Adrenal gland (tissue), 12 donors: ENCODE results near the gene PTGER3. TPM values are rescaled to one million over a fixed set of nuclear protein-coding genes. Genes with fewer than 3 reads are reported as not detected.

ENCODE experiments used
- DNase-seq, 7 donors: peaks; one replicate each; pipeline ENCODE4 v3.0.0-alpha.2; 2019 to 2020
- H3K27ac ChIP-seq, 5 donors: fragments of 200-600 bp; sonication (generic) in 4 of 5; 1 replicate in 3 of 5; 2 replicates in 2 of 5; pipeline versions ENCODE4 v1.5.1 to v1.8.0; 2016 to 2020; ENCODE audit warnings: mild to moderate bottlenecking in 1 of 5
- H3K27me3 ChIP-seq: fragments of 200-600 bp; 2 replicates; pipeline ENCODE4 v1.8.0; 2021
- H3K36me3 ChIP-seq, 2 donors: fragments of 200-600 bp; replicated peaks in 1 of 2; 1 replicate in 1 of 2; 2 replicates in 1 of 2; pipeline versions ENCODE4 v1.5.1 to v1.8.0; 2018 to 2022
- H3K4me1 ChIP-seq, 2 donors: fragments of 200-600 bp; replicated peaks in 1 of 2; 1 replicate in 1 of 2; 2 replicates in 1 of 2; pipeline versions ENCODE4 v1.5.1 to v1.8.0; 2018 to 2021
- H3K4me3 ChIP-seq, 4 donors: fragments of 200-600 bp; sonication (generic) in 3 of 4; one replicate each; pipeline ENCODE4 v1.5.1; 2016 to 2018
- H3K9me3 ChIP-seq, 3 donors: fragments of 200-600 bp; sonication (generic) in 1 of 3; replicated peaks in 1 of 3; 1 replicate in 2 of 3; 2 replicates in 1 of 3; pipeline versions ENCODE4 v1.5.1 to v1.8.0; 2016 to 2021
- CTCF ChIP-seq, 6 experiments: fragments of 450-650 bp in 4 of 6; fragments of 200-600 bp in 2 of 6; sonication (generic) in 1 of 6; IDR thresholded peaks; 1 replicate in 5 of 6; 2 replicates in 1 of 6; pipeline versions ENCODE4 v1.5.1 to v1.8.0; 2016 to 2021; ENCODE audit warnings: antibody characterized with exemption in 6 of 6, mild to moderate bottlenecking in 2 of 6, moderate library complexity in 1 of 6
- POLR2A ChIP-seq, 2 donors: fragments of 450-650 bp; IDR thresholded peaks; one replicate each; pipeline ENCODE4 v1.6.1; 2017; ENCODE audit warnings: antibody characterized with exemption in 2 of 2, mild to moderate bottlenecking in 2 of 2, moderate library complexity in 1 of 2
- WGBS, 4 donors: extraction: QIAGEN DNeasy Blood & Tissue Kit in 2 of 4; methylation state at CpG; one replicate each; pipeline versions ENCODE4 v1.1.5 to v1.1.7; 2013 to 2017; 5-methylcytosine and 5-hydroxymethylcytosine counted together
- intact Hi-C, 2 donors: fragments of 100-400 bp; cut with DNase I; formaldehyde crosslinking; loops; one replicate each; pipeline versions ENCODE4 v1.14.1 to v1.15.0; 2022 to 2023
- microRNA counts, 2 donors: library from miRNA; unstranded; fragments of <30 nt; microRNA quantifications; one replicate each; lab custom pipeline; 2016
- microRNA-seq, 3 donors: library from miRNA; unstranded; fragments of <30 nt; microRNA quantifications; one replicate each; pipeline ENCODE4, GENCODE V29; 2017 to 2020
- polyA plus RNA-seq, 3 donors: library from polyadenylated mRNA; stranded (reverse); fragments of 200-250 nt in 2 of 3; fragments of 350-450 nt in 1 of 3; fragmentation: Illumina TruSeq in 1 of 3; extraction: RNeasy Lipid Tissue Mini Kit (QIAGEN cat#74804) in 1 of 3; gene quantifications; one replicate each; pipeline ENCODE4 v1.2.3, GENCODE V29; 2013 to 2014
- small RNA-seq, 2 donors: library from RNA; depleted of rRNA; stranded (forward); fragments of <200 nt; gene quantifications; one replicate each; pipeline ENCODE3, GENCODE V24; 2016
- total RNA-seq, 9 donors: library from RNA; depleted of rRNA in 4 of 9; stranded (reverse); fragments of >200 nt in 4 of 9; fragments of 120-200 nt in 1 of 9; fragmentation: NEBNext Ultra II Directional in 1 of 9; extraction: Animal tissue kit (Norgen Biotek cat#: 25700) in 1 of 9; gene quantifications; one replicate each; pipeline versions ENCODE4 v1.1.0 to v1.2.4, GENCODE V29; 2013 to 2023
- donor health status: healthy with polysubstance abuse.
- donor health status: Bipolar disorder and iron deficiency.
- donor health status: DM: yes; HTN: yes; CAD: no.
- donor health status: DM: no; HTN: no; CAD: no.
- donor health status: DM: no; HTN: no; CAD: no.
- donor health status: DM: yes; HTN: yes; CAD: no.

PTGER3 gene
- total and polyA plus RNA-seq, 12 donors = 1.1 to 31.4 (median 10.6) TPM

GRCh38 chr1:70922196-70922595, 125.4 kb downstream of the PTGER3 start:
- H3K27me3 ChIP-seq = no peaks in the 10 kb centered on the region
- H3K9me3 ChIP-seq = no peaks in the 10 kb centered on the region
- H3K27ac ChIP-seq = no peak overlapping the region
- intact Hi-C loops = no loop called here
- H3K4me1 ChIP-seq = no peaks in the 10 kb centered on the region
- no peak for TF ChIP-seq CTCF (IDR thresholded peaks at IDR 0.05)
- no peak for TF ChIP-seq POLR2A (IDR thresholded peaks at IDR 0.05)
- no peak overlapping the region for H3K4me3 ChIP-seq
- 53 to 64% (median 57%) methylated on average over 2 of the region's 2 CpGs for WGBS, 4 donors
- no peaks in the 10 kb centered on the region for H3K36me3 ChIP-seq
- DNase-seq = no peak

MicroRNA genes within 50 kb of the gene (microRNA counts, 767-probe panel; counts per million panel counts)
- 4,845 to 5,576 counts per million in 2 donors for microRNA hsa-miR-186-5p (lab: Ali Mortazavi, UCI)

Small RNA genes lying within 50 kb of the gene (microRNA-seq; reads per million reads assigned to microRNA genes)
- 177 to 801 (median 213) reads per million in 3 donors for gene MIR186

Small RNA genes lying within 50 kb of the gene (small RNA-seq; reads per million reads assigned to genes)
- 758 to 988 reads per million in 2 donors for gene MIR186

Other genes with a start within 250 kb of the PTGER3 start
- gene ZRANB2, start 33.2 kb upstream of the PTGER3 start, total RNA-seq = 10 to 100 TPM; 17.9 to 68.8 (median 51.2) TPM
- gene ZRANB2, start 33.2 kb upstream of the PTGER3 start, polyA plus RNA-seq = 10 to 100 TPM; 41.3 to 100.0 (median 50.4) TPM